Mononuclear cell (primary cell): ENCODE data around the gene CGREF1. TPM values are rescaled to one million over a fixed set of nuclear protein-coding genes. Genes with fewer than 3 reads are reported as not detected.
A peak's percentile ranks its signal among the peaks of the same experiment; 100 is the strongest.
"Not testable (repeated sequence)": the region's sequence is repeated elsewhere in the genome, so short reads cannot be mapped to it uniquely, and the experiment has no call there.

ENCODE experiments used
- H3K27me3 ChIP-seq: 2 replicates; pipeline ENCODE4 v1.6.0; 2011; ENCODE audit warnings: low read length, control low read depth; ENCODE audit not compliant: insufficient read depth
- H3K4me1 ChIP-seq: 2 replicates; pipeline ENCODE4 v1.5.1; 2011; ENCODE audit warnings: mild to moderate bottlenecking, low read length, control low read depth; ENCODE audit not compliant: insufficient read depth
- H3K4me3 ChIP-seq: 2 replicates; pipeline ENCODE4 v1.5.1; 2011; ENCODE audit warnings: mild to moderate bottlenecking, low read length, moderate library complexity
- H3K9me3 ChIP-seq: 2 replicates; pipeline ENCODE4 v1.5.1; 2011; ENCODE audit warnings: low read depth, mild to moderate bottlenecking, control low read depth, low read length
- total RNA-seq: library from RNA; depleted of rRNA; stranded (reverse); fragments of >200 nt; gene quantifications from one replicate; pipeline ENCODE4 v1.2.3, GENCODE V29; 2012

Gene CGREF1
- total RNA-seq, 1 donor: 0.10 TPM

- H3K4me3 ChIP-seq: no peak overlapping the region
- no peaks in the 10 kb centered on the region for H3K27me3 ChIP-seq
- H3K9me3 ChIP-seq: no peaks in the 10 kb centered on the region
- peaks cover 15% of the 10 kb centered on the region for H3K4me1 ChIP-seq
Observed at GRCh38 chr2:27128668-27129571, 10.0 kb upstream of the CGREF1 start.

- Histone ChIP-seq H3K9me3 (no peaks in the 10 kb centered on the region), H3K27me3 (no peaks in the 10 kb centered on the region), H3K4me1 (peaks cover 13% of the 10 kb centered on the region), H3K4me3 (no peak overlapping the region)
Observed at GRCh38 chr2:27127883-27128667, 9.1 kb upstream of the CGREF1 start.

GRCh38 chr2:27126252-27126710 is 7.4 kb upstream of the CGREF1 start:
- Histone ChIP-seq H3K9me3 (no peaks in the 10 kb centered on the region), H3K27me3 (no peaks in the 10 kb centered on the region), H3K4me1 (peaks cover 21% of the 10 kb centered on the region), H3K4me3 (no peak overlapping the region)

GRCh38 chr2:27125104-27125503 is 6.2 kb upstream of the CGREF1 start:
- Histone ChIP-seq H3K4me3 (no peak overlapping the region), H3K9me3 (no peaks in the 10 kb centered on the region), H3K4me1 (peaks cover 21% of the 10 kb centered on the region), H3K27me3 (peaks cover 5% of the 10 kb centered on the region)

DNA sequence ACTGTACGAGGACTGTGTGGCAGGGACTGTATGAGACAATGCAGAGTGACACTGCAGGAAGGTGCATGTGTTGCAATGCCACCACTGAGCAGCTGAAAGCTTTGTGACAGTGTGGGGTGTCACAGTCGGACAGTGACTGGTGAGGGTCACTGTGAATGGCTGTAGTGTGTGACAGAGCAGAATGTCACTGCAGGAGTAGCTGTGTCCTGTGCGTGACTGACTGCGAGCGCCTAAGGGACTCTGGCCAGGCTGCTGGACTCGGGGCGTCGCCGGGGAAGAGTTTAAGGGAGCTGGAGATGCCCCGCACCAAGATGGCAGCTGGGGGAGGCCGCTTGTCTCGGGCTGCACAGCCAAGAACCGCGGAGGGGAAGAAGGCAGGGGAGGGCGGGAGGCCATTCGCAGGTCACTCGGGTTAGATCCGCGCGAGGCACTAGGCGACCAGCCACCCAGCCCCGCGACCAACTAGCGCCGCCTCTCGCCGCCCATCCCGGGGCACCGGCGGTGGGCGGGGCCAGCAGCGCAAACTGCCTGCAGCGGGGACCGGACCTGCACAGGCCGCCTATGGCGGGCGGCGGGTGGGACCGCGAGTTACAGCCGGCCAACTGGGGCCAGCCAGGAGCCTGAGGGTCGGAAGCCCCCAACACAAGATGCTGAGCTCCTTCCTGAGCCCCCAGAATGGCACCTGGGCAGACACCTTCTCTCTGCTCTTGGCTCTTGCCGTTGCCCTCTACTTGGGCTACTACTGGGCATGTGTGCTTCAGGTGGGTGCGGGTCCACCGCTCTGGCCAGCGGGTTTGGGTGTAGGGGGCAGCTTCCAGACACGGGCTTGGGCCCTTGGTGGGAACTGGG is 4.6 kb upstream of the CGREF1 start, which contains the start of gene ABHD1:
Gene ABHD1 (plus strand): TSS at position 514 of the 849 bp plus-strand sequence. CDS start 134 bp downstream, at position 648.
- H3K4me1 ChIP-seq: peaks cover 28% of the 10 kb centered on the region
- H3K27me3 ChIP-seq: peaks cover 15% of the 10 kb centered on the region
- H3K9me3 ChIP-seq: no peaks in the 10 kb centered on the region
- peak within 1 kb of the TSS; percentile 53 for H3K4me3 ChIP-seq

GRCh38 chr2:27122791-27123190 is 3.9 kb upstream of the CGREF1 start:
- peak overlapping the region; percentile 53 for H3K4me3 ChIP-seq
- no peaks in the 10 kb centered on the region for H3K9me3 ChIP-seq
- H3K4me1 ChIP-seq: peaks cover 33% of the 10 kb centered on the region
- H3K27me3 ChIP-seq: peaks cover 22% of the 10 kb centered on the region

- Histone ChIP-seq H3K9me3 (no peaks in the 10 kb centered on the region), H3K4me3 (no peak overlapping the region), H3K4me1 (peaks cover 33% of the 10 kb centered on the region), H3K27me3 (peaks cover 22% of the 10 kb centered on the region)
Observed at GRCh38 chr2:27121906-27122305, 3.0 kb upstream of the CGREF1 start.

- H3K4me3 ChIP-seq: not testable (repeated sequence)
- H3K4me1 ChIP-seq: peaks cover 33% of the 10 kb centered on the region
- peaks cover 22% of the 10 kb centered on the region for H3K27me3 ChIP-seq
Observed at GRCh38 chr2:27119330-27119670, 372 bp upstream of the CGREF1 start.

GRCh38 chr2:27117995-27118524 is 868 bp downstream of the CGREF1 start:
- Histone ChIP-seq H3K4me1 (peaks cover 23% of the 10 kb centered on the region), H3K9me3 (no peaks in the 10 kb centered on the region), H3K27me3 (peaks cover 22% of the 10 kb centered on the region), H3K4me3 (no peak overlapping the region)

More at GRCh38 chr2:27119330-27119670, 372 bp upstream of the CGREF1 start:
- H3K9me3 ChIP-seq: not testable (repeated sequence)

DNA sequence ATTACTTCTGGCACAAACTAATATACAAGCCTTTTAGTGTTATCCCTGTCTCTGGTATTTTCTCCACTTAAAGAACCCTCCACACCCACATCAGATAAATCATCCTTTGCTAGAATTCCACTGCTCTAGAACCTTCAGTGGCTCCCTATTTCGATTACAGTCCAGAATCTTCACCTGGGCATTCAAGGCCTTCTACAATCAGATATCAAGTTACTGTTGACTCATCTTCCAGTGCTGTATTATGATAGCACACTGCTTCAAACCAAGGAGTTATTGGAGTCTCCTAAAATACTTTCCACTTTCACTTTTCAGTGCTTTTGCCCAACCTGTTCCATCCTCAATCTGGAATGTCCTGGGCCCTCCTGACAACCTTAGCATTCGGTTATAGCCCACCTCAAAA is 3.4 kb downstream of the CGREF1 start:
- Histone ChIP-seq H3K4me3 (no peak overlapping the region), H3K4me1 (peaks cover 12% of the 10 kb centered on the region), H3K27me3 (peaks cover 20% of the 10 kb centered on the region), H3K9me3 (no peaks in the 10 kb centered on the region)

DNA sequence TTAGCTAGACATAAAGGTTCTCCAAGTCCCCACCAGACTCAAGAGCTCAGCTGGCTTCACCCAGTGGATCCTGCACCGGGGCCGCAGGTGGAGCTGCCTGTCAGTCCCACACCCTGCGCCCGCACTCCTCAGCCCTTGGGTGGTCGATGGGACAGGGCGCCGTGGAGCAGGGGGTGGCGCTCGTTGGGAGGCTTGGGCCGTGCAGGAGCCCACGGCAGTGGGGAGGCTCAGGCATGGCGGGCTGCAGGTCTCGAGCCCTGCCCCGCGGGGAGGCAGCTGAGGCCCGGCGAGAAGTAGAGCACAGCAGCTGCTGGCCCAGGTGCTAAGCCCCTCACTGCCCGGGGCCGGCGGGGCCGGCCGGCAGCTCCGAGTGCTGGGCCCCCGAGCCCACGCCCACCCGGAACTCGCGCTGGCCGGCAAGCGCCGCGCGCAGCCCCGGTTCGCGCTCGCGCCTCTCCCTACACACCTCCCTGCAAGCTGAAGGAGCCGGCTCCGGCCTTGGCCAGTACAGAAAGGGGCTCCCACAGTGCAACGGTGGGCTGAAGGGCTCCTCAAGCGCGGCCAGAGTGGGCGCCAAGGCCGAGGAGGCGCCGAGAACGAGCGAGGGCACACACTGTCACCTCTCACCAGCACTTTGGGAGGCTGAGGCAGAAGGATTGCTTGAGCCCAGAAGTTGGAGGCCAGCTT is 7.4 kb downstream of the CGREF1 start:
- not testable (repeated sequence) for H3K4me1 ChIP-seq, H3K4me3 ChIP-seq, H3K27me3 ChIP-seq, H3K9me3 ChIP-seq

DNA sequence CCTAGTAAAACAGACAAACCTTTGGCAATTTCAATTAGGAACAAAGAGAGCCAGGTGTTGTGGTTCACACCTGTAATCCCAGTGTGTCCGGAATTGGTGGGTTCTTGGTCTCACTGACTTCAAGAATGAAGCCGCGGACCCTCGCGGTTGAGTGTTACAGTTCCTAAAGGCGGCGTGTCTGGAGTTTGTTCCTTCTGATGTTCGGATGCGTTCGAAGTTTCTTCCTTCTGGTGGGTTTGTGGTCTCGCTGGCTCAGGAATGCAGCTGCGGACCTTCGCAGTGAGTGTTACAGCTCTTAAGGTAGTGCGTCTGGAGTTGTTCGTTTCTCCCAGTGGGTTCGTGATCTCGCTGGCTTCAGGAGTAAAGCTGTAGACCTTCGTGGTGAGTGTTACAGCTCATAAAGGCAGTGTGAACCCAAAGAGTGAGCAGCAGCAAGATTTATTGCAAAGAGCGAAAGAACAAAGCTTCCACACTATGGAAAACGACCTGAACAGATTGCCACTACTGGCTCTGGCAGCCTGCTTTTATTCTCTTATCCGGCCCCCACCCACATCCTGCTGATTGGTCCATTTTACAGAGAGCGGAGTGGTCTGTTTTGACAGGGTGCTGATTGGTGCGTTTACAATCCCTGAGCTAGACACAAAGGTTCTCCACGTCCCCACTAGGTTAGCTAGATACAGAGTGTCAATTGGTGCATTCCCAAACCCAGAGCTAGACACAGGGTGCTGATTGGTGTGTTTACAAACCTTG is 8.2 kb downstream of the CGREF1 start:
- not testable (repeated sequence) for H3K9me3 ChIP-seq, H3K4me3 ChIP-seq, H3K4me1 ChIP-seq, H3K27me3 ChIP-seq

DNA sequence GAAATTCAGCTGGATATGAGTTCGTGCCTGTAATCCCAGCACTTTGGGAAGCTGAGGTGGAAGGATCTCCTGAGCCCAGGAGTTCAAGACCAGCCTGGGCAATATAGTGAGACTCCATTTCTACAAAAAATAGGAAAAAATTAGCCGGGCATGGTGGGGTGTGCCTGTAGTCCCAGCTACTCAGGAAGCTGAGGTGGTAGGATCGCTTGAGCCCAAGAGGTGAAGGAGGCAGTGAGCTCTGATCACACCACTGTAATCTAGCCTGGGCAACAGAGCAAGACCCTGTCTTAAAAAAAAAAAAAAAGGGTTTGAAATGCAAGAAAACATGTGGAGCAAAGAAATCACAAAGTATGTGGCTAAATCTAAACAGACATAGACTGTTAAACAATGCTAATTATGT is 9.8 kb downstream of the CGREF1 start:
- Histone ChIP-seq H3K4me3 (no peak overlapping the region), H3K4me1 (no peaks in the 10 kb centered on the region), H3K9me3 (no peaks in the 10 kb centered on the region), H3K27me3 (no peaks in the 10 kb centered on the region)
